Measurements from ENCODE around the gene CHMP3. TPM values are rescaled to one million over a fixed set of nuclear protein-coding genes. Genes with fewer than 3 reads are reported as not detected.

CHMP3 gene
- polyA plus RNA-seq, 3 donors, result 45.4 to 115 (median 99.4) TPM

DNA sequence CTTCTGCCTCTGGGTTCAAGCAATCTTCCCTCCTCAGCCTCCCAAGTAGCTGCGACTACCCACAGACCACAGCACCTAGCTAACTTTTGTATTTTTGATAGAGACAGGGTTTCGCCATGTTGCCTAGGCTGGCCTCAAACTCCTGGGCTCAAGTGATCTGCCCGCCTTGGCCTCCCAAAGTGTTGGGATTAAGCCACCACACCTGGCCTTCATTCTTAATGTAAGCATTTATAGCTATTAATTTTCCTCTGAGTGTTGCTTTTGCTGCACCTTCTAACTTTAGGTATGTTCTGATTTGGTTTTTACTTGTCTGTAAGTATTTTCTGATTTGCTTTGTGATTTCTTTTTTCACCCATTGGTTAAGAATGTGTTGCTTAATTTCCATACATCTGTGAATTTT is 29.7 kb downstream of the CHMP3 start:
- Histone ChIP-seq H3K27me3 (ENCODE audit: control insufficient read depth in 2 of 2, insufficient read depth in 2 of 2, low read length in 2 of 2) (no peaks in the 10 kb centered on the region), H3K9ac (ENCODE audit: insufficient read depth, low read length, poor library complexity, severe bottlenecking) (no peak overlapping the region), H3K4me3 (replicated peaks in 1 of 3; ENCODE audit: low read depth in 2 of 3, low read length in 3 of 3) (no peak overlapping the region), H3K4me2 (replicated peaks; ENCODE audit: extremely low read depth, low read length, poor library complexity, severe bottlenecking) (no peak overlapping the region), H3K9me3 (replicated peaks in 1 of 2; ENCODE audit: control insufficient read depth in 1 of 2, insufficient read depth in 1 of 2, low read length in 2 of 2) (peaks cover 30 to 44% of the 10 kb centered on the region in 2 donors), H3K4me1 (ENCODE audit: control insufficient read depth in 1 of 2, insufficient read depth in 2 of 2, low read length in 2 of 2) (no peaks in the 10 kb centered on the region), H3K36me3 (replicated peaks in 1 of 2; ENCODE audit: control insufficient read depth in 1 of 2, insufficient read depth in 2 of 2, low read length in 2 of 2) (peaks cover 4 to 11% of the 10 kb centered on the region in 2 donors), H3K79me2 (ENCODE audit: insufficient read depth, low read length) (no peaks in the 10 kb centered on the region), H4K20me1 (ENCODE audit: insufficient read depth, low read length) (peaks cover 1% of the 10 kb centered on the region), H3K27ac (ENCODE audit: low read depth in 1 of 2, low read length in 2 of 2) (no peak overlapping the region), H2AFZ (ENCODE audit: insufficient read depth, low read depth, low read length, poor library complexity, severe bottlenecking) (no peak overlapping the region)
- intact Hi-C loops (cut with micrococcal nuclease), result no loop called here
- H3K4me3 Mint-ChIP-seq, result no peak overlapping the region
- H3K9me3 Mint-ChIP-seq, result peaks cover 26 to 48% (median 42%) of the 10 kb centered on the region in 7 donors
- peaks cover 0 to 4% (median 0%) of the 10 kb centered on the region in 3 donors for H3K27me3 Mint-ChIP-seq (ENCODE audit: low read depth in 3 of 3)
- H3K27ac Mint-ChIP-seq, result no peak overlapping the region
- TF ChIP-seq, protein P1, sequence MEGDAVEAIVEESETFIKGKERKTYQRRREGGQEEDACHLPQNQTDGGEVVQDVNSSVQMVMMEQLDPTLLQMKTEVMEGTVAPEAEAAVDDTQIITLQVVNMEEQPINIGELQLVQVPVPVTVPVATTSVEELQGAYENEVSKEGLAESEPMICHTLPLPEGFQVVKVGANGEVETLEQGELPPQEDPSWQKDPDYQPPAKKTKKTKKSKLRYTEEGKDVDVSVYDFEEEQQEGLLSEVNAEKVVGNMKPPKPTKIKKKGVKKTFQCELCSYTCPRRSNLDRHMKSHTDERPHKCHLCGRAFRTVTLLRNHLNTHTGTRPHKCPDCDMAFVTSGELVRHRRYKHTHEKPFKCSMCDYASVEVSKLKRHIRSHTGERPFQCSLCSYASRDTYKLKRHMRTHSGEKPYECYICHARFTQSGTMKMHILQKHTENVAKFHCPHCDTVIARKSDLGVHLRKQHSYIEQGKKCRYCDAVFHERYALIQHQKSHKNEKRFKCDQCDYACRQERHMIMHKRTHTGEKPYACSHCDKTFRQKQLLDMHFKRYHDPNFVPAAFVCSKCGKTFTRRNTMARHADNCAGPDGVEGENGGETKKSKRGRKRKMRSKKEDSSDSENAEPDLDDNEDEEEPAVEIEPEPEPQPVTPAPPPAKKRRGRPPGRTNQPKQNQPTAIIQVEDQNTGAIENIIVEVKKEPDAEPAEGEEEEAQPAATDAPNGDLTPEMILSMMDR (IDR thresholded peaks at IDR 0.05), result no peak
- H3K36me3 Mint-ChIP-seq, result peaks cover 19 to 29% of the 10 kb centered on the region in 2 donors
- no peak for DNase-seq
- no CpG with 5 or more reads among the region's 3 CpGs for WGBS (ENCODE audit: insufficient coverage)
- no peaks in the 10 kb centered on the region for H3K4me1 Mint-ChIP-seq

DNA sequence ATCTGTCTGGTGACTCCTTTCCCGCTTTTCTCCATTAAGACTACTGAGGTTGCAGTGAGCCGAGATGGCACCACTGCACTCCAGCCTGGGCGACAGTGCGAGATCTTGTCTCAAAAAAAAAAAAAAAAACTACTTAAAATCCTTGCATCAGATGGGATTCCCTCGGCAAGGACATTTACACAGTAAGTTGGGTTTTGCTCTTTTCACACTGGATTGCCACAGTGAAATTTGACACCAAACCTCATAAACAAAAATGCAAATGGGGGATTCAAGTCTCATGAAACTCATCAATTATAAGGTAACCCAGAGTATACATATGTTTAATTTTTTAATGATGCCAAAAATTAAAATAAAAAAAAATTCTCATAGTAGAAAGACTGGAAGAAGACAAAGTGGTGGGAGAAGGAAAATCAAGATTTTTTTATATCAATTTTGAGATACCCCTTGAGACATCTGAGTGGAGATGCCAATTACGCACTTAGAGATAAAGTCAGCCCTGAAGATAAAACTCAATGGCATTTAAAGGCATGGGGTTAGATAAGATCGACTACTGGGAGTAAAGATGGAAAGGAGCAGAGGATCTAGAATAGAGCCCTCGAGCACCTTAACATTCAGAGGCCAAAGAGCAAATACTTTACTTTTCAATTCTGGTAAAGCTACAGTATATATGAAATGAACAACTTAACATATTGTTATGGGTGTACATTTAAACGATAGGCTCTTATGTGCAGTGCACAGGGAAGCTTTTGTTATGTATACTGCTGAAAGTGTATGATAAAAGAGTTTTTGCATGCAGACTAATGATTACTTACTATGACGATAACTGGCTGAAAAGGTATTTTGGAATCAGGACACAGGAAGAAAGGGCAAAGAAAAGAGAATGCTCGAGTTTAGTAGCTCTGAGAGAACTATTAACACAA is 37.6 kb downstream of the CHMP3 start:
- Histone ChIP-seq H2AFZ (ENCODE audit: insufficient read depth, low read depth, low read length, poor library complexity, severe bottlenecking) (no peak overlapping the region), H3K4me3 (replicated peaks in 1 of 3; ENCODE audit: low read depth in 2 of 3, low read length in 3 of 3) (no peak overlapping the region), H3K9ac (ENCODE audit: insufficient read depth, low read length, poor library complexity, severe bottlenecking) (no peak overlapping the region), H3K79me2 (ENCODE audit: insufficient read depth, low read length) (no peaks in the 10 kb centered on the region), H3K27ac (ENCODE audit: low read depth in 1 of 2, low read length in 2 of 2) (no peak overlapping the region), H3K9me3 (replicated peaks in 1 of 2; ENCODE audit: control insufficient read depth in 1 of 2, insufficient read depth in 1 of 2, low read length in 2 of 2) (peaks cover 4 to 15% of the 10 kb centered on the region in 2 donors), H3K36me3 (replicated peaks in 1 of 2; ENCODE audit: control insufficient read depth in 1 of 2, insufficient read depth in 2 of 2, low read length in 2 of 2) (peaks cover 50 to 83% of the 10 kb centered on the region in 2 donors), H3K4me1 (ENCODE audit: control insufficient read depth in 1 of 2, insufficient read depth in 2 of 2, low read length in 2 of 2) (no peaks in the 10 kb centered on the region), H4K20me1 (ENCODE audit: insufficient read depth, low read length) (peaks cover 5% of the 10 kb centered on the region), H3K4me2 (replicated peaks; ENCODE audit: extremely low read depth, low read length, poor library complexity, severe bottlenecking) (no peak overlapping the region), H3K27me3 (ENCODE audit: control insufficient read depth in 2 of 2, insufficient read depth in 2 of 2, low read length in 2 of 2) (no peaks in the 10 kb centered on the region)
- intact Hi-C loops (cut with micrococcal nuclease), result no loop called here
- no peaks in the 10 kb centered on the region for H3K27me3 Mint-ChIP-seq (ENCODE audit: low read depth in 3 of 3)
- H3K4me3 Mint-ChIP-seq, result no peak overlapping the region
- TF ChIP-seq, protein P1 (IDR thresholded peaks at IDR 0.05), result no peak
- 100% methylated on average over 2 of the region's 11 CpGs for WGBS (ENCODE audit: insufficient coverage)
- DNase-seq, result no peak
- H3K9me3 Mint-ChIP-seq, result peaks cover 0 to 3% (median 0%) of the 10 kb centered on the region in 7 donors
- peaks cover 41 to 58% of the 10 kb centered on the region in 2 donors for H3K36me3 Mint-ChIP-seq
- H3K4me1 Mint-ChIP-seq, result no peaks in the 10 kb centered on the region
- H3K27ac Mint-ChIP-seq, result peak overlapping the region in 1 of 7 donors; percentile 15

Measured in CD14-positive monocyte (primary cell).